H9 (cell line): ENCODE data around the gene HCK. TPM values are rescaled to one million over a fixed set of nuclear protein-coding genes. Genes with fewer than 3 reads are reported as not detected.

Source experiments
- DNase-seq: peaks from one replicate; pipeline ENCODE4 v3.0.0-alpha.2; 2017
- H2AFZ ChIP-seq: one replicate; pipeline ENCODE4 v1.6.1; 2013; ENCODE audit warnings: mild to moderate bottlenecking, low read length, control low read depth, moderate library complexity
- H2AK5ac ChIP-seq: 2 replicates; pipeline ENCODE4 v1.6.1; 2013; ENCODE audit warnings: low read length, control low read depth, mixed read lengths; ENCODE audit not compliant: insufficient read length
- H2BK120ac ChIP-seq: one replicate; pipeline ENCODE4 v1.6.1; 2013; ENCODE audit warnings: low read depth, mild to moderate bottlenecking, low read length, control low read depth, inconsistent platforms; ENCODE audit not compliant: poor library complexity, severe bottlenecking
- H2BK12ac ChIP-seq: 2 replicates; pipeline ENCODE4 v1.6.1; 2013; ENCODE audit warnings: low read length, control low read depth, mixed read lengths, low read depth; ENCODE audit not compliant: insufficient read length
- H2BK15ac ChIP-seq: 2 replicates; pipeline ENCODE4 v1.6.1; 2013; ENCODE audit warnings: low read depth, low read length, control low read depth
- H2BK20ac ChIP-seq: one replicate; pipeline ENCODE4 v1.6.1; 2013; ENCODE audit warnings: low read depth, mild to moderate bottlenecking, low read length, control low read depth, inconsistent platforms; ENCODE audit not compliant: poor library complexity, severe bottlenecking
- H2BK5ac ChIP-seq: 2 replicates; pipeline ENCODE4 v1.6.1; 2013; ENCODE audit warnings: low read length, control low read depth, mixed read lengths; ENCODE audit not compliant: insufficient read length
- H3K14ac ChIP-seq: 2 replicates; pipeline ENCODE4 v1.6.1; 2013; ENCODE audit warnings: low read length, control low read depth; ENCODE audit not compliant: insufficient read depth
- H3K18ac ChIP-seq: 2 replicates; pipeline ENCODE4 v1.6.1; 2013; ENCODE audit warnings: low read depth, mild to moderate bottlenecking, mixed read lengths, low read length, control low read depth; ENCODE audit not compliant: insufficient read length
- H3K23ac ChIP-seq: 2 replicates; pipeline ENCODE4 v1.6.1; 2013; ENCODE audit warnings: low read length, control low read depth, mixed read lengths, low read depth; ENCODE audit not compliant: insufficient read length
- H3K23me2 ChIP-seq: 2 replicates; pipeline ENCODE4 v1.6.1; 2013; ENCODE audit warnings: low read depth, mild to moderate bottlenecking, mixed read lengths, low read length, control low read depth; ENCODE audit not compliant: insufficient read length, poor library complexity, severe bottlenecking
- H3K27ac ChIP-seq: 2 replicates; pipeline ENCODE4 v1.5.1; 2013; ENCODE audit warnings: low read length, control low read depth, mixed read lengths, low read depth; ENCODE audit not compliant: insufficient read length
- H3K27me3 ChIP-seq: 2 replicates; pipeline ENCODE4 v1.6.1; 2013; ENCODE audit warnings: low read length, control low read depth, inconsistent platforms; ENCODE audit not compliant: insufficient read depth
- H3K4ac ChIP-seq: 2 replicates; pipeline ENCODE4 v1.6.1; 2013; ENCODE audit warnings: low read depth, mild to moderate bottlenecking, control low read depth, inconsistent platforms, low read length, moderate library complexity
- H3K4me1 ChIP-seq: 2 replicates; pipeline ENCODE4 v1.6.1; 2013; ENCODE audit warnings: low read length, control low read depth, inconsistent platforms; ENCODE audit not compliant: insufficient read depth
- H3K4me2 ChIP-seq: 2 replicates; pipeline ENCODE4 v1.6.1; 2013; ENCODE audit warnings: low read length, control low read depth, mixed read lengths; ENCODE audit not compliant: insufficient read length, insufficient read depth
- H3K56ac ChIP-seq: 2 replicates; pipeline ENCODE4 v1.6.1; 2013; ENCODE audit warnings: low read depth, mild to moderate bottlenecking, mixed read lengths, low read length, control low read depth; ENCODE audit not compliant: insufficient read length
- H3K79me1 ChIP-seq: 2 replicates; pipeline ENCODE4 v1.6.1; 2013; ENCODE audit warnings: low read depth, mild to moderate bottlenecking, moderate library complexity, low read length, control low read depth, inconsistent platforms; ENCODE audit not compliant: insufficient read depth, poor library complexity, severe bottlenecking
- H3K79me2 ChIP-seq: 2 replicates; pipeline ENCODE4 v1.6.1; 2013; ENCODE audit warnings: low read length, control low read depth, inconsistent platforms; ENCODE audit not compliant: insufficient read depth
- H3K9ac ChIP-seq: 2 replicates; pipeline ENCODE4 v1.6.1; 2013; ENCODE audit warnings: low read length, control low read depth, mixed read lengths; ENCODE audit not compliant: insufficient read length; ENCODE audit errors: extremely low read depth
- H3K9me3 ChIP-seq: one replicate; pipeline ENCODE4 v1.6.1; 2013; ENCODE audit warnings: low read depth, low read length, inconsistent platforms; ENCODE audit not compliant: control insufficient read depth
- H3T11ph ChIP-seq: one replicate; pipeline ENCODE4 v1.6.1; 2013; ENCODE audit warnings: mild to moderate bottlenecking, low read length, control low read depth, inconsistent platforms
- H4K20me1 ChIP-seq: one replicate; pipeline ENCODE4 v1.6.1; 2013; ENCODE audit not compliant: control insufficient read depth, insufficient read length, insufficient read depth
- H4K5ac ChIP-seq: 2 replicates; pipeline ENCODE4 v1.6.1; 2013; ENCODE audit warnings: low read depth, mild to moderate bottlenecking, mixed read lengths, low read length, control low read depth; ENCODE audit not compliant: insufficient read length
- H4K8ac ChIP-seq: replicated peaks from 2 replicates; pipeline ENCODE4 v1.6.1; 2013; ENCODE audit warnings: low read length, control low read depth, mixed read lengths, low read depth; ENCODE audit not compliant: insufficient read length
- H4K91ac ChIP-seq: 2 replicates; pipeline ENCODE4 v1.6.1; 2013; ENCODE audit warnings: low read depth, mild to moderate bottlenecking, moderate library complexity, mixed read lengths, low read length, control low read depth; ENCODE audit not compliant: insufficient read length
- H3K27ac Mint-ChIP-seq, 3 experiments: 2 replicates in 2 of 3; 3 replicates in 1 of 3; pipeline ENCODE4 v1.8.0; 2020 to 2021; ENCODE audit warnings: mixed read lengths in 3 of 3, mild to moderate bottlenecking in 1 of 3, moderate library complexity in 1 of 3
- H3K27me3 Mint-ChIP-seq: 2 replicates; pipeline ENCODE4 v1.8.0; 2021; ENCODE audit warnings: low read depth, mild to moderate bottlenecking, moderate library complexity, mixed read lengths
- H3K36me3 Mint-ChIP-seq, 3 experiments: 2 replicates in 2 of 3; 3 replicates in 1 of 3; pipeline ENCODE4 v1.8.0; 2020 to 2021; ENCODE audit warnings: low read depth in 3 of 3, mixed read lengths in 3 of 3; ENCODE audit not compliant: insufficient read depth in 1 of 3
- H3K4me1 Mint-ChIP-seq, 2 experiments: 2 replicates each; pipeline ENCODE4 v1.8.0; 2020; ENCODE audit warnings: mixed read lengths in 2 of 2
- H3K4me3 Mint-ChIP-seq, 2 experiments: 2 replicates in 1 of 2; 3 replicates in 1 of 2; pipeline ENCODE4 v1.8.0; 2020 to 2021; ENCODE audit warnings: mild to moderate bottlenecking in 2 of 2, mixed read lengths in 2 of 2, moderate library complexity in 1 of 2
- H3K9me3 Mint-ChIP-seq, 2 experiments: 2 replicates in 1 of 2; 3 replicates in 1 of 2; pipeline ENCODE4 v1.8.0; 2020; ENCODE audit warnings: mild to moderate bottlenecking in 2 of 2, mixed read lengths in 2 of 2, moderate library complexity in 1 of 2
- WGBS: extraction: QIAGEN DNeasy Blood & Tissue Kit; methylation state at CpG from one replicate; pipeline ENCODE4 v1.1.7; 2013; ENCODE audit warnings: missing lambda C conversion rate, low lambda C conversion rate, mixed read lengths; ENCODE audit not compliant: insufficient read length; ENCODE audit errors: extremely low coverage; 5-methylcytosine and 5-hydroxymethylcytosine counted together
- total RNA-seq: library from RNA; stranded (reverse); gene quantifications from 2 replicates; pipeline ENCODE4 v1.2.1, GENCODE V29; 2021
- TF ChIP-seq, protein P1 (sequence below): fragments of 200-600 bp; sonication (generic); conservative IDR thresholded peaks from 3 replicates; pipeline ENCODE4 v1.8.0; 2021; ENCODE audit warnings: antibody characterized with exemption, mild to moderate bottlenecking

HCK gene
- total RNA-seq, 1 experiment from 2014 or later = 1.7 TPM

DNA sequence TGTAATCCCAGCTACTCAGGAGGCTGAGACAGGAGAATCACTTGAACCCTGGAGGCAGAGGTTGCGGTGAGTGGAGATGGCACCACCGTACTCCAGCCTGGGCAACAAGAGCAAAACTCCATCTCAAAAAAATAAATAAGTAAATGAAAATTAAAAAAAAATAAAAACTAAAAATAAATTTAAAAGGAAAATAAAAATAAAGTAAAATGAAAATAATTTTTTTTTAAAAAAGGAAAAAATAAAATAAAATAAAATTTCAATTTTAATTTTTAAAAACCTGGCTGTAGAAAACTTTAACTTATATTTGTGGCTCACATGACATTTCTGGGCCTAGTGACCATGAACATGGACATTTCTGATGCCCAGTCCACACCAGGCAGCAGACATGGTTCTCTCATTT lies 16.1 kb downstream of the HCK start:
- Mint-ChIP-seq H3K4me1 (peaks cover 19 to 33% of the 10 kb centered on the region in 2 experiments), H3K4me3 (no peak overlapping the region), H3K36me3 (no peaks in the 10 kb centered on the region), H3K27me3 (peaks cover 5% of the 10 kb centered on the region), H3K27ac (no peak overlapping the region), H3K9me3 (no peaks in the 10 kb centered on the region)
- Histone ChIP-seq H3K79me1 (no peaks in the 10 kb centered on the region), H4K8ac (no peak overlapping the region), H2BK15ac (no peak overlapping the region), H2AFZ (no peak overlapping the region), H3K27ac (no peak overlapping the region), H2BK20ac (no peak overlapping the region), H4K91ac (no peak overlapping the region), H4K5ac (no peak overlapping the region), H3K9me3 (no peaks in the 10 kb centered on the region), H3K23me2 (no peaks in the 10 kb centered on the region), H2BK5ac (no peak overlapping the region), H3T11ph (no peak overlapping the region), H3K4ac (no peak overlapping the region), H3K79me2 (no peaks in the 10 kb centered on the region), H4K20me1 (no peaks in the 10 kb centered on the region), H3K23ac (no peak overlapping the region), H2BK120ac (no peak overlapping the region), H2BK12ac (no peak overlapping the region), H3K9ac (no peak overlapping the region), H3K27me3 (no peaks in the 10 kb centered on the region), H3K4me2 (no peak overlapping the region), H3K14ac (no peak overlapping the region), H2AK5ac (no peak overlapping the region), H3K56ac (no peak overlapping the region), H3K4me1 (no peaks in the 10 kb centered on the region), H3K18ac (no peak overlapping the region)
- WGBS = no CpG with 5 or more reads among the region's 2 CpGs
- TF ChIP-seq, protein P1, sequence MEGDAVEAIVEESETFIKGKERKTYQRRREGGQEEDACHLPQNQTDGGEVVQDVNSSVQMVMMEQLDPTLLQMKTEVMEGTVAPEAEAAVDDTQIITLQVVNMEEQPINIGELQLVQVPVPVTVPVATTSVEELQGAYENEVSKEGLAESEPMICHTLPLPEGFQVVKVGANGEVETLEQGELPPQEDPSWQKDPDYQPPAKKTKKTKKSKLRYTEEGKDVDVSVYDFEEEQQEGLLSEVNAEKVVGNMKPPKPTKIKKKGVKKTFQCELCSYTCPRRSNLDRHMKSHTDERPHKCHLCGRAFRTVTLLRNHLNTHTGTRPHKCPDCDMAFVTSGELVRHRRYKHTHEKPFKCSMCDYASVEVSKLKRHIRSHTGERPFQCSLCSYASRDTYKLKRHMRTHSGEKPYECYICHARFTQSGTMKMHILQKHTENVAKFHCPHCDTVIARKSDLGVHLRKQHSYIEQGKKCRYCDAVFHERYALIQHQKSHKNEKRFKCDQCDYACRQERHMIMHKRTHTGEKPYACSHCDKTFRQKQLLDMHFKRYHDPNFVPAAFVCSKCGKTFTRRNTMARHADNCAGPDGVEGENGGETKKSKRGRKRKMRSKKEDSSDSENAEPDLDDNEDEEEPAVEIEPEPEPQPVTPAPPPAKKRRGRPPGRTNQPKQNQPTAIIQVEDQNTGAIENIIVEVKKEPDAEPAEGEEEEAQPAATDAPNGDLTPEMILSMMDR = no peak
- no peak for DNase-seq
